UCSD-AML1 (cell line): Measurements from ENCODE around the gene DHX57.
"Not testable (repeated sequence)": the region's sequence is repeated elsewhere in the genome, so short reads cannot be mapped to it uniquely, and the experiment has no call there.

Experiments used
- DNase-seq: peaks from one replicate; lab custom pipeline; 2025; ENCODE audit not compliant: unreplicated experiment; lab: John Stamatoyannopoulos, UW

The DHX57 gene

DNA sequence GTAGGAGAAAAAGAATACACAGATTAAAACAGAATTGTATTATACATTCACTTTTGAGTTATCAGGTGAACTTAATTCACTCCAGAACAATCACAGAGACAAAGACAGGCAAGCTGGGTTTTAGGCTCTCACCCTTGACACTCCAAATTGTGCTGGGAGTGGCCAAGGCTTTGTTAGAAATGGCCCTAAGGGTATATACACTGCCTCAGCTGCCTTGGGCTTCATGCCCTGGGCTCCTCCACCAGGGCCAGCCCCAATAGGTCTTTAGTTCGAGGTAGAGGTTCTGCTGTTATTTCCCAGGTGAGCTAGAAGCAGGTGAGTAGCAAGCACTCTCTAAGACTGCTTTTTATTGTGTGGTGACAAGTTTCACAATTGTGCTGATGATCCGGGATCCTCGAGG, 77.8 kb downstream of the DHX57 start:
- DNase-seq, result no peak

DNA sequence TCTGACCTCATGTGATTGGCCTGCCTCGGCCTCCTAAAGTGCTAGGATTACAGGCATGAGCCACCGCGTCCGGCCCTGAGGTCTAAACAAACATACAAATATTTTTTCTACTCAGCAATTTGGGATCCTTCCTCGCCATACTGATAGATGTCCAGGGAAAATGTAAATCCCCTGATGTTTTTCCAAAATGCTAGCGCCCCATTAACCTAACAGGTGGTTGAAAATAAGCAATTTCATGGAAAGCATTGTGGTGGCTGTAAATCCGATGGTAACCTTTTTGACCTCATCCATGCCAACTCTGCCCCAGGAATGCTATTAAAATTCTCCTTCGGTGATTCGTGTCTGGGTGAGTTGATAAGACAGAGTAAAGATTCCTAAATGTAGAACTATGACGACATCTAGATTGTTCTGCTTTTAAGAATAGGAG, 78.5 kb downstream of the DHX57 start:
- no peak for DNase-seq

DNA sequence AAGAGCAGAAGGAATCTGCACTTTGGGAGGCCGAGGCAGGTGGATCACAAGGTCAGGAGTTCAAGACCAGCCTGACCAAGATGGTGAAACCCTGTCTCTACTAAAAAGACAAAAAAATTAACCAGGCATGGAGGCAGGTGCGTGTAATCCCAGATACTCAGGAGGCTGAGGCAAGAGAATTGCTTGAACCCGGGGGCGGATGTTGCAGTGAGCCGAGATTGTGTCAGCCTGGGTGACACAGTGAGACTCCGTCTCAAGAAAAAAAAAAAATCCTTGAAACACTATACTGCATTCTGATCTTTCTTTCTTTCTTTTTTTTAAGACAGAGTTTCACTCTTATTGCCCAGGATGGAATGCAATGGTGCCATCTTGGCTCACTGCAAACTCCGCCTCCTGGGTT, 80.7 kb downstream of the DHX57 start:
- DNase-seq, result not testable (repeated sequence)

DNA sequence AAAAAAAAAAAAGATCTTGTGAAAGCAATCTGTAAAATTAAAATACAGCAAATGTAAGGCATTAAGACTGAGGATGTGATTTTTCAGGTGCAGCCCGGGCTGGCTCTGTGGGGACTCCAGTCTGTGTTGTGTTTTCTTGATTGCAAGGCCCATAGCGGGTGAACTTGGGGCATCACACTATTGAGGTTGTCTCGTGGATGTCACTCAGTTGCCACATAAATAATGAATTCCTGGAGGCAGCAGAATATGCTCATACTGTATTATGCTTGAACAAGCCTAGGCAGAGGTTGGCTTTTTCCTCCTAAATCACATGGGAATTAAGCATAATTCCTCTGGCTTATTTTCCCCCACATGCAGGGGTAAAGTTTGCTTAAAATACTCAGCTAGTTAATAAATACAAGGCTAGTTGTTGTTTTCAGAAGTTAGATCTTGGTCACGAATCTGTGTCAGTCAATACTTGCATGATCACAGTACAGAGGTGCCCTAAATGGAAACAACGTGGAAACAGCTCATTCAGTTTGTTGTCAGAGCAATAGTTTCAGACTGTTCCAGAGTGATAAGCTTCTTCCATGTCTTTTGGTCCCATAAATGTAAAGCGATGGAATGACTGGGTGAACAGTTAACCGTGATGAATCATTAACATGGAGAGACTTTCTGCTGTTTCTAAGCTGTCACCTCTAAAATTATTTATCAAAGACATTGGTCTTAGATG, 81.3 kb downstream of the DHX57 start:
- DNase-seq, result no peak

DNA sequence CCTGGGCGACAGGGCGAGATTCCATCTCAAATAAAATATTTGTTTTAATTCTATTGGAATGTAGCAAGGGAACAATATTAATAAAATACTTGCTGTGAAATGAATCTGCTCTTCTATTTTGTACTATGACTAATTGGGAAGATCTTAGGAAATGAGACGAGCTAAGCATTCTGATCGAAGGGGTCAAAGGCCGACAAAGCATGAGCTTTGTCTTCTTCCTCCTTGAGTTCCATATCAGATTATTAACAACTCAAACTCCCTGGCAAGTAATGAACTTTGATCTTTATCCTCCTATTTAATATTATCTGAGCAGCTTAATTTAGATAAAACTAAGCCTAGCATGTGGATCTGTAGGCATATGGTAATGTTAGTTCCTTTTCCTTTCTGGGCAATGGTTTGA, 82.2 kb downstream of the DHX57 start:
- DNase-seq, result no peak

DNA sequence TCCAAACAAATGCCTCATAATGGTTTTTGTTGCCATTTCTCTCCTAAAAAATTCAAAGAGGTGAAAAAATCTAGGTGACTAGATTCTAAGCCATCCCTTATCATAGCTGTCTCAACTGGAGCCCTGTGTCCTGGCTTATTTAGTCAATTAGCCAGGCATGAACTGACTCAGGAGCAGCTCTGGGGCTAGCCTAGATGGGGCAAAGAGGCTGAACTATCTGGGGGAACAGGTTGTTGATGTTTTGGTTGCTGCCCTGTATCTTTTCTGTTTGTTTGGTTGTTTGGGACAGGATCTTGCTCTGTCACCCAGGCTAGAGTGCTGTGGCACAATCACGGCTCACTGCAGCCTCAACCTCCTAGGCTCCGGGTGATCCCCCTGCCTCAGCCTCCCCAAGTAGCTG, 83.0 kb downstream of the DHX57 start:
- no peak for DNase-seq

DNA sequence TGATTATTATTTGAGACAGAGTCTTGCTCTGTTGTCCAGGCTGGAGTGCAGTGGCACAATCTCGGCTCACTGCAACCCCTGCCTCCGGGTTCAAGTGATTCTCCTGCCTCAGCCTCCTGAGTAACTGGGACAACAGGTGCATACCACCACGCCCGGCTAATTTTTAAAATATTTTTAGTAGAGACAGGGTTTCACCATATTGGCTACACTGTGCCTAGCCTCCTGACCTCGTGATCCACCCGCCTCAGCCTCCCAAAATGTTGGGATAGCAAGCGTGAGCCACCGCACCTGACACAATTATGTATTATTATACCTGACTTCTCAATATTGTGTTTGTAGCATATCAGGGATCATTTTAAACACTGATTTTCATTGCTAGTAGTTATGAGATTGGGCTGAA, 83.4 kb downstream of the DHX57 start:
- DNase-seq, result not testable (repeated sequence)

DNA sequence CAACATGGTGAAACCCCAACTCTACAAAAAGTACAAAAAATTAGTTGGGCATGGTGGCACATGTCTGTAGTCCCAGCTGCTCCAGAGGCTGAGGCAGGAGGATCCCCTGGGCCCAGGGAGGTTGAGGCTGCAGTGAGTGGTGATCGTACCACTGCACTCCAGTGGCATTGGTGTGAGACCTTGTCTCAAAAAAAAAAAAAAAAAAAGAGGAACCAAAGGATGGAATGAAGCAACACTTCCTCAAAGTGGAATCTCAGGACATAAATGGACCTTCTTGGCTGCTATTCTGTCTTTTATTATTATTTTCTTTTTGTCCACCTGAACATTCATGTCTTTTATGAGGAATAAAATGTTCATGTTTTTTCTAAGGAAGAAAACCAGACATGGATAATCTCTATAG, 84.0 kb downstream of the DHX57 start:
- DNase-seq, result peak; percentile 11

DNA sequence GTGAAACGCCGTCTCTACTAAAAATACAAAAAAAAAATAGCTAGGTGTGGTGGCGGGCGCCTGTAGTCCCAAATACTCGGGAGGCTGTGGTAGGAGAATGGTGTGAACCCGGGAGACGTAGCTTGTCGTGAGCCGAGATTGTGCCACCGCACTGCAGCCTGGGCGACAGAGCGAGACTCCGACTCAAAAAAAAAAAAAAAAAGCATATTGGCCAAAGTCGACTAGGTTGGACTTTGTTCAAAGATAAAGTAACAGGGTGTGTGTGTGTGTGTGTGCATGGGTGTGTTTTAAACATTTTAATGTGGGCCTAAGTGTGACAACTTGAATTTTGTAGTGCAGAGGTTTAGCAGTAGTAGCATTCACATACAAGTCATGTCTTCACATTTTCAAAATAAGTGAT, 86.0 kb downstream of the DHX57 start:
- no peak for DNase-seq

DNA sequence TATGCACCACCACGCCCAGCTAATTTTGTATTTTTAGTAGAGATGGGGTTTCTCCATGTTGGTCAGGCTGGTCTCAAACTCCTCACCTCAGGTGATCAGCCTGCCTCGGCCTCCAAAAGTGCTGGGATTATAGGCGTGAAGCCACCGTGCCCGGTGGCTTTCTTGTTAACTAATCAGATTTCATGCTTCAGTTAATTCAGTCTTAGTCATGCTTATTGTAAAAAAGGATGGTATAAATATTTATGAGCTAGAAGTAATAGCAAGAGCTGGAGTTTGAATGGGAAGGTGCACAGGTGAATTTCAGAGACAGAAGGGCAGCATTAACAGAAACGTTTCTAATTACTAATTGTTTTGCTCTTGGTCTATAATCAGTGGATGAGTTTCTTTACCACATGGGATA, 87.4 kb downstream of the DHX57 start:
- DNase-seq, result no peak

DNA sequence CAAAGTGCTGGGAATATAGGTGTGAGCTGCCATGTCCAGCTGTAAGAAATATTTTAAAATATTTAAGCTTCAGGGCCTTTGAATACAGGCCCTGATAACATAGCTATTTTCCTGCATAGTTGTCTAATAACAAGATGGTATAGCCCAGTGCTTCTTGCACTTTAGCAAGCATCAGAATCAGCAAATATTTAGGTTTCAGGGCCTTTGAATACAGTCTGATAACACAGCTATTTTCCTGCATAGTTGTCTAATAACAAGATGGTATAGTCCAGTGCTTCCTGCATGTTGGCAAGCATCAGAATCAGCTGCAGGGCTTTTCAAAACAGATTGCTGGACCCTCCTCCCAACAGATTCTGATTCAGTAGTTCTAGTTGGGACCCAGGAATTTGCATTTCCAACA, 92.1 kb downstream of the DHX57 start:
- no peak for DNase-seq

DNA sequence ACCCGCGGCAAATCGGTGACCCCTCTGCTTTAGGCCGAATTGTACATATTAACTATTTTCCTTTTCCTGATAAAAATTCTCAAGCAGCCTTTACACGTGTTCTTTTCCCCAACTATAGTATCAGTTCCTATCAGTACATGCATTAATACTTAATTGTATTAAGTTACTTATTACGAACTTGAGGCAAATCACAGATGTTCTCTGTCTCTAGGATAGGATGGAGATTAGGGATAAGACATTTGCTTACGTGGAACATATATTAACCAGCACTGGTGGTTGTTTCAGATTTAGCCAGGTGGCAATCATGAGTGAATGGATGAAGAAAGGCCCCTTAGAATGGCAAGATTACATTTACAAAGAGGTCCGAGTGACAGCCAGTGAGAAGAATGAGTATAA, 97.0 kb downstream of the DHX57 start:
- no peak for DNase-seq

DNA sequence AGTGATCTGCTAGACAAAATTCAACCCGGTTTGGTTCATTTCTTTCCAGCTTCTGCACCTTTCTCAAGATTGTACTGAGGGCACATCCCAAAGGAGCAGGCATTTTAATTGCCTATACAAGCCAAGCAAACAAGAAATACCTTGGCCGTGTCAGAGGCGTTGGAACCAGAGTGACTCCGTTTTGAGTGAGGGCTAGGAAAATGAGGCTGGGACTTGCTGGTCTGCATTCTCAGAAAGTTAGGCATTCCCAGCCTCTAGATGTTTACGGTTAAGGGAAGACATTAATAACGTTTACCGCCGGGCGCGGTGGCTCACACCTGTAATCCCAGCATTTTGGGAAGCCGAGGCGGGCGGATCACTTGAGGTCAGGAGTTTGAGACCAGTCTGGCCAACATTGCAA, 99.2 kb downstream of the DHX57 start:
- no peak for DNase-seq

DNA sequence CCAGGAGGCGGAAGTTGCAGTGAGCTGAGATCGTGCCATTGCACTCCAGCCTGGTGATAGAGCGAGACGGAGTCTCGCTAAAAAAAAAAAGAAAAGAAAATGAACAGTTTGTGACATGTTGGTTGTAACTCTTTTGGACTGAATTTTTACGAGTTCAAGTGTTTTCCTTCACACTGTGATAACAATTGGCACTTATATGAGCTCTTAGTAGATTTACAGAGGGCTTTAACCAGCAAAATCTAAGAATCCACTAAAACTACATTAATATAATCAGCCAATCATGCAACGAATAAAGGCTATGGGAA, 99.9 kb downstream of the DHX57 start:
- no peak for DNase-seq

DNA sequence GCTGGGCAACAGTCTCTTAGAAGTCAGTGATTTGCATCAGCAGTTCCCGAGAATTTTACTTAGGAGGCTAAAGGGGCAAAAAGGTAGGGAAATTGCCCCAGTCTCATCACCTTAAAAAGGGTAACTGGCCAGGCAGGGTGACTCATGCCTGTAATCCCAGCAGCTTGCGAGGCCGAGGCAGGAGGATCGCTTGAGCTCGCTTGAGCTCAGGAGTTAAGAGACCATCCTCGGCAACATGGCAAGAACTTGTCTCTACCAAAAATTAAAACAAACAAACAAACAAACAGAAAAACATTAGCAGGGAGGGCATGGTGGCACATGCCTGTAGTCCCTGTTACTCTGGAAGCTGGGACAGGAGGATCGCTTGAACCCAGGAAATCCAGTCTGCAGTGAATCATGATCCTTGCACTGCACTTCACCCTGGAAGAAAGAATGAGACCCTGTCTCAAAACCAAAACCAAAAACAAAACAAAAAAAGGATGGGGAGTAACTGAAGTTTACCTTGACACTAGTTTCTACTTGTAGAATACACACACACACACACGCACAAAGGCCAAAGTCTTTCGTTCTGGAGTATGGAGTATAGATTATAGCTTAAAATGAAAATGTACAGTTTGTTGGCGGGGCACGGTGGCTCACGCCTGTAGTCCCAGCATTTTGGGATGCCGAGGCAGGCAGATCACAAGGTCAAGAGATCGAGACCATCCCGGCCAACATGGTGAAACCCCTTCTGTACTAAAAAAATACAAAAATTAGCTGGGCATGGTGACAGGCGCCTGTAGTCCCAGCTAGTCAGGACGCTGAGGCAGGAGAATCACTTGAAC, 100.4 kb downstream of the DHX57 start:
- no peak for DNase-seq

DNA sequence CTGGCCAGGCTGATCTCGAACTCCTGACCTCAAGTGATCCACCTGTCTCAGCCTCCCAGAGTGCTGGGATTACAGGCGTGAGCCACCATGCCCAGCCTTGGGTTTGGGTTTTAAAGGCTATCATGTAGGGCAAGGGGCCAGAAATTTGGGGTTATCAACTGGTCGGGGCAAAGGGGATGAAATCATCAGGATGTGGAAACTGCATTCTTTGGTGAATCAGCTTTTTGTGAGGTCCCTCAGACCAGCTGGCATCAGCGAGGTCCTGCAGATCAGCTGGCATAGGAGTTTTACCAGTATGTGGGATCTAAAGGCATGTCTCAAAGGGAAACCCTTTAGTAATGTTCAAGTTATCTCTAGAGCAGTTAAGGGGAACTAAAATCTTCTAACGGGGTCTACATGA, 104.1 kb downstream of the DHX57 start:
- DNase-seq, result no peak

DNA sequence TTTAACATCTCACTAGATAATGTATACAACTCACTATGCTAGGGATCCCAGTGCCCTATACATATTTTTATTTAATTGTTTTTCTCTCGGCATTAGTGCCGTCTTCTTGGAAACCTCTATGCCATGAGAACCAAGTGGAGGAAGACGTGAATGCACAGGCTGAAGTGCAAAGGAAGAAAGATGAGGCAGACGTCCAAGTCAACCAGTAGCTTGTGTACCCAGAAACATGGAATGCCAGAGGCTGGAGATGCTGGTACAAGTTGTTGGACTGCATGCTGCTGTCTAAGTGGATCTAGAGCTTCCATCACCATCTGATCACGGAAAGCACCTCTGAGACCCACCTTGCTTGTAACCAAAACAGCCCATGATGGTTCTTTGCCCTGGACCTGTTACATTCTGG, 110.2 kb downstream of the DHX57 start:
- DNase-seq, result no peak

DNA sequence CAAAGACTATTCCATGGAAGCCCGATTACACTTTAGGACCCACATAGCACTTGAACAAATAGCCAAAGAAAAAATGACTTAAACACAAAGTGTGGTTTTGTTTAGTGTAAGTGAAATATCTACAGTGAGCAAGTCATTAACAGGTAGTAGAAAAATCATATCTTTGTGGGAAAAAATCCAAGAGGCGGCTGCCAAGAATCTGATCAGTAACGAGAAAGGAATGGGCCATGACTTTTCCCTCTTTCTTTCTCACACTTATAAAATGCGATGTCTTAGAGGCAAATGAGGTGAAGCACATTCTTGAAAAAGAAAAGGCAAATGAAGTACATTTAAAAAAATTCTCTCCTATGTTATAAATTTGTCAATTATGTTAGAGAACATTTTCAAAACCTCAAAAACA, 110.6 kb downstream of the DHX57 start:
- no peak for DNase-seq

DNA sequence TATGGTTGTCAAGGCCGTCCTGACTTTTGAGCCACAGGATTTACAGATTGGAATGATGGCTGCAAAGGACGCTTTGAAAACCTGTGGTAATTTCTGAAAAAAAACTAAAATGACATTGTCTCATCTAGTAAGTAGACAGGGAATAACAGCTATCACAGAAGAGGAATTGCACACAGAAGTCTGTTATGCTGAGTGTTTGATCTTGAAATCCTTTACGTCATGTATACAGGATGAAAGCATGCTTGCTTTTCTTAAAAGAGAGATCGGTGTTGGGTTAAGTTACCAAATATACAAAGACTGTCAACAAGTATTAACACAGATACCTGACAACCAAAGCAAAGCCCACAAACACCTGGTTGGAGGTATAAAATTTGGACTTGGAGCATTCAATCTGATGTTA, 112.0 kb downstream of the DHX57 start:
- no peak for DNase-seq

DNA sequence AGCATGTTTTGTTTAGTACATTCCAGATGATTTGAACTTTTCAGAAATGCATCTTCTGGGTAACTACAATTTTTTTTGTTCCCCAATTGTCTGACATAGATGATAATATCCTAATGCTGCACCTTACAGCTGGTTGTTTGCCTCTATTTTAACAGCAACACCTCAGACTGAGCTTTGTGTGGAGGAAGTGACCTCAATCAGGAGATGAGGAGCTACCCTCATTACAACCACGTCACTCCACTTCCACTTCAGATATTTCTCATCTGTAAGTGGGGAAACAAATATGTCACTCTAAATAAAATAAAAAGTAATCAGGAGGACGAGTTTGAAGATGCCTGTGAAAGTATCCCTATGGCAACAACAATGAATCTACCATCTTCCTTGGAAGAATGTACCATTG, 112.5 kb downstream of the DHX57 start:
- DNase-seq, result no peak

DNA sequence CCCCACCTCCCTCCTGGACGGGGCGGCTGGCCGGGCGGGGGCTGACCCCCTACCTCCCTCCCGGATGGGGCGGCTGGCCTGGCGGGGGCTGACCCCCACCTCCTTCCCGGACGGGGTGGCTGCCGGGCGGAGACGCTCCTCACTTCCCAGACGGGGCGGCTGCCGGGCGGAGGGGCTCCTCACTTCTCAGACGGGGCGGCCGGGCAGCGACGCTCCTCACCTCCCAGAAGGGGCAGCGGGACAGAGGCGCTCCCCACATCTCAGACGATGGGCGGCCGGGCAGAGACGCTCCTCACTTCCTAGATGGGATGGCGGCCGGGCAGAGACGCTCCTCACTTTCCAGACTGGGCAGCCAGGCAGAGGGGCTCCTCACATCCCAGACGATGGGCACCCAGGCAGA, 119.8 kb downstream of the DHX57 start:
- not testable (repeated sequence) for DNase-seq

DNA sequence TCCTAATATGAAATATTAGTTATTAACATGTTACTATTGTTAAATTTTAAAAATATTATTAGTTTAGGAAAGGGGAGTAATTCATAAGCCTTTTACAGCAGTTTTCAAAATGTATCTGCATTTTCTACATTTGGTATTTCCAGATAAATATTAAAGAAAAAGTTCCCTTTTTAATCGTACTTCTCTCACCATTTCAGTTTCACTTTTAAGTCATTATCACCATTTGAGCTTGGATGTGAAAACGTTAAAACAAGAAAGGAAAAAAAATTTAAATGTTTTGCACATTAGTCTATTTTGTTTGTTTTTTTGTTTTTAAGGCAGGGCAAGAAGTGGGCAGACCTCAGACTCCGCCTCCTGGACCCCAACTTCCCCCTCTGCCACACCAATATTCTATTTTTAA, 121.2 kb downstream of the DHX57 start:
- DNase-seq, result no peak

DNA sequence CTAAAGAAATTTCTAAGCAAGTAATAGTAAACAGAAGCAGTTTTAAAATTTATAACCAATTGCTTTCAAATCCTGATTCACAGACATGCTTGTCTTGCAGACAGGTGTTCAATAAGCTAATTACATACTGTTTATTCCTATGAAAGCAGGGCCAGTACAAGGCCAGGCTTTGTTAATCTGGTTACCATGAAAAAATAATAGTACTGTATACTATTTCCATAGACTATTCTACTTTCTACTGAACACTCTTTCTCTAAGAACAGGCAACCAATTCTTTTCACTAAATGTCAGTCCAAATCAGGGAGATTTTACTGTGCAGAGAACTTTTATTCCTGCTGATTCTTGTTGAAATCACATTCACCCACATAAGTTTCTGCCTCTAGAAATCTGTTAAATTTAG, 121.7 kb downstream of the DHX57 start:
- DNase-seq, result no peak
